Left renal pelvis (tissue), 4 donors: ENCODE measurements around the gene GNA12. TPM values are rescaled to one million over a fixed set of nuclear protein-coding genes. Genes with fewer than 3 reads are reported as not detected.

Experiments
- DNase-seq, 4 donors: peaks; one replicate each; pipeline ENCODE4 v3.0.0-alpha.2; 2013; ENCODE audit warnings: low read depth in 4 of 4, low spot score in 3 of 4
- polyA plus RNA-seq, 4 donors: library from polyadenylated mRNA; unstranded; fragments of 120-200 nt; gene quantifications; one replicate each; pipeline ENCODE4 v1.2.1, GENCODE V29; 2013; ENCODE audit not compliant: insufficient read length in 4 of 4

GNA12 gene
- polyA plus RNA-seq, 4 donors = 38.6 to 55.9 (median 41.4) TPM

DNA sequence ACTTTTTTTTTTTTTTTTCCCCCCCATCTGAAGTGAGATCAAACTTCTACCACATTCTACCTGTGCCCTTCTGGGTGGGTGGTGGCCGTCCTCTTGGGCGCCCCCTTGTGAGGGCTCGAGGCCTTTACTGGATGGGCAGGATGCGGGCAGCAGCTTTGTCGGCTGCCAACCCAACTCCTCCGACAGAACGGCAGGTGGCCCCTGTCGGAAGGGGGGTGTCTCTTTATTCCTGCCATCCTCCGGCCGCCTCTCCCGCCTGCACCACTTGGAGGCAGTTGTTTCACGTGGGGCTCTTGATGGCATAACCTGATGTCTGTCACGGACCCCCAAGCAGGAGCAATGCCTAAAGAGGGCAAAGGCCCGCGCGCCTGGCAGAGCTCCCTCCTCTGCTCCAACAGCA, 125.1 kb downstream of the GNA12 start:
- no peak for DNase-seq

DNA sequence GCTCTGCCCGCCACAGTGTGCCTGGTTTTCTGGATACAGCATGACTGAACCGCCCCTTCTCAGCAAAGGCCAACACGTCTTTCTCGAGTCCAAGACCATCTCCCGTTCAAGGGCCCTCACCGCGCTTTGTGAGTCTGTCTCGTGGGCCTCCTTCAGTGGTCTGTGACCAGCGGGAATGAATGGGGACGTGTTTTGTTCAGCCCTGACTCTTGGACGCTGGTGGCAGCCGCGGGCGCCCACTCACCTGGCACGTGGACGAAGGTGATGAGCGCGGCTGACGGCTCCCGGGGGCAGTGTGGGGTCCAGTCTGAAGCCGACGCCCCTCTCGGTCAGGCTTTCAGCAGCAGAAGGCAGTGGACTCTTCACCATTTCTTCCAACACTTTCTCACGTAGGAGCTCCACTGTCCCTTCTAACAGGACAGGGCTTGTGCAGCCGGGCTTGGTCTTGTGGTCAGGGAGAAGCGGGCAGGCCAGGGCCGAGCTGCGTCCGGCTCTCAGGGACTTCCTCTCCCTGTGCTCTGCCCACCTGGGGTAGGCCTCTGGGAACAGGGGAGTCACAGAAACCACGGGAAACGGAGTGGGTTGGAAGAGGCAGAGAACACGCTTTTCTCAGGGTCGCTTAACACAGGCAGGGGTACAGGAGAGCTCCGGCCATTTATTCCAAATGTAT, 125.7 kb downstream of the GNA12 start:
- DNase-seq = no peak

- peak in 1 of 4 donors; percentile 53 for DNase-seq
These were observed 126.5 kb downstream of the GNA12 start for GRCh38 chr7:2717293-2718261.

GRCh38 chr7:2716906-2717292, 127.2 kb downstream of the GNA12 start:
- DNase-seq = no peak

DNA sequence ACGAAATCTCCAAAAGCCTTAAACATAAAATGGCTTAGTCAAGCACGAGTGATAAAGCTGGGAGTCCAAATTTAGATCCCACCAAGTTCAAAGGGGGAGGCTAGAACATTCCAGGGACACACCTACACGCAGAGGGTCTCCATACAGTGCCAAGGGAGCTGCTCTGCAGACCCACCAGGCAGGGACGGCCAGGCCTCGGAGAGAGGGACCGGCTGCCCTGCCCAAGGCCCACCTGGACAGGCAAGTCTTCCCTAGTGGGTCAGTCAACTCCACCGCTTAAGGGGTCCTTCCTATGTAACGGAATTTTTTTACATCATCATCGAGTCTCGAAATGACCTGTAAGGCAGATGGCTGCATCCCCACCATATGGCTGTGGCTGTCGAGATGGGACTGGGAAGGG, 127.6 kb downstream of the GNA12 start:
- DNase-seq = no peak

GRCh38 chr7:2715341-2716231, 128.5 kb downstream of the GNA12 start:
- DNase-seq = no peak

GRCh38 chr7:2714636-2715035, 129.5 kb downstream of the GNA12 start:
- DNase-seq = no peak

- DNase-seq = no peak
These were observed 130.1 kb downstream of the GNA12 start for GRCh38 chr7:2713978-2714377.

DNA sequence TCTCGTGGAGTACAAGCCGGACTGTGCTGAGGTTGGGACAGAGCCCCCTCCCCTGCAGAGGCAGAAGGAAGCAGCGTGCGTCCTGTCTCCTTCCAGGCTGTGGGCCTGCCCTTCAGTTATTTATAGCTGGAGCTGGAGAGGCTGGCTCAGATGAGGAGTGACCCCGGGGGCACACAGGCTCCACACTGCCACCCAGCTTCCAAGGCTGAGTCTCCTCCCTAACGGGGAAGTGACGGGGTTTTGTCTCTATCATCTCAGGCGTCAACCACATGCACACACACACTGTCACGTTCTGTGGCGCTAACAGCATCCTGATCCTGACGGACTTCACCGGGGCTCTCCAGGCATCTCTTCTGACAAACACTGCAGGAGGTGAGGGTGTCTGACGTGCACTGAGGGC, 130.7 kb downstream of the GNA12 start:
- DNase-seq = no peak

DNA sequence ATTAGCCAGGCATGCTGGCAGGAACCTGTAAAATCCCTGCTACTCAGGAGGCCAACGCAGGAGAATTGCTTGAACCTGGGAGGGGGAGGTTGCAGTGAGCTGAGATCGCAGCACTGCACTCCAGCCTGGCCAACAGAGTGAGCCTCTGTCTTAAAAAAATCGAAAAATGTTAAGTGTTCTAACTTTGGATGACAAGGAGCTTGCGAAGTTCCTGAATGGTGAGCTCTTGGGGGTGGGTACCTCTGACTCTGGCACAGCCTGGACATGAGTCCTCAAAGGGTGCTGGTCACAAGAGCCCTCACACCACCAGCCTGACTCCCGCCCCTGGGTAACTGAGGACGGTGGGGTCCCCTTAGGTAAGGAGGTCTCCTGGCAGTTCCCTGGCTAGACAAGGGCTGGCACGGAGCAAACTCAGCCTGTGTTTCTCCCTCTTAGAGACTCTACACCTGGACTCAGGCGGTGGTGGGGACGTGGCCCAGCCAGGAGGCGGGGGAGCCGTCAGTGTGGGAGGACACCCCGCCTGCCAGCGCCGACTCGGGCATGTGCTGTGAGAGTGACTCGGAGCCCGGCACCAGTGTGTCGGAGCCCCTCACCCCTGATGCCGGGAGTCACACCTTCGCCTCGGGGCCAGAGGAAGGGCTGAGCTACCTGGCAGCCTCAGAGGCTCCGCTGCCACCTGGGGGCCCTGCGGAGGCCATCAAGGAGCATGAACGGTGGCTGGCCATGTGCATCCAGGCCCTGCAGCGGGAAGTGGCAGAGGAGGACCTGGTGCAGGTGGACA, 132.0 kb downstream of the GNA12 start:
- DNase-seq = no peak

- DNase-seq = no peak
These were observed 133.1 kb downstream of the GNA12 start for GRCh38 chr7:2710901-2711551.

DNA sequence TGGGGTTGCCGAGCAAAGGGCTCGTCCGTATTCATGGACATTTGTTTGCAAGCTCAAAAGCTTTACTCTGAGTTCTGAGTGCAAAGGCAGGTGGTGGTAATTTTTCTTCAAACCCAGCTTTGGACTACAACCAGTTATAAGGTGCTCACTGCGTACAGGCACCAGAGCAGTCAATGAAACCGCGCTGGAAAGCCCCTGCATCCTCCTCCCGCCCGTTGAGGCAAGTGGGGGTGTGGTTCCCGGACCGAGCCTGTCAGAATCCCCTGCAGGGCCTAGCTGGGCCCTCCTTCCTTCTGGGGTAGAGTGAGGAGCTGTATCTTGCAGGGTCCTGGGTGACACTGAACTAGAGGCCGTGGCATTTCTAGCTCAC, 133.8 kb downstream of the GNA12 start:
- no peak for DNase-seq

DNA sequence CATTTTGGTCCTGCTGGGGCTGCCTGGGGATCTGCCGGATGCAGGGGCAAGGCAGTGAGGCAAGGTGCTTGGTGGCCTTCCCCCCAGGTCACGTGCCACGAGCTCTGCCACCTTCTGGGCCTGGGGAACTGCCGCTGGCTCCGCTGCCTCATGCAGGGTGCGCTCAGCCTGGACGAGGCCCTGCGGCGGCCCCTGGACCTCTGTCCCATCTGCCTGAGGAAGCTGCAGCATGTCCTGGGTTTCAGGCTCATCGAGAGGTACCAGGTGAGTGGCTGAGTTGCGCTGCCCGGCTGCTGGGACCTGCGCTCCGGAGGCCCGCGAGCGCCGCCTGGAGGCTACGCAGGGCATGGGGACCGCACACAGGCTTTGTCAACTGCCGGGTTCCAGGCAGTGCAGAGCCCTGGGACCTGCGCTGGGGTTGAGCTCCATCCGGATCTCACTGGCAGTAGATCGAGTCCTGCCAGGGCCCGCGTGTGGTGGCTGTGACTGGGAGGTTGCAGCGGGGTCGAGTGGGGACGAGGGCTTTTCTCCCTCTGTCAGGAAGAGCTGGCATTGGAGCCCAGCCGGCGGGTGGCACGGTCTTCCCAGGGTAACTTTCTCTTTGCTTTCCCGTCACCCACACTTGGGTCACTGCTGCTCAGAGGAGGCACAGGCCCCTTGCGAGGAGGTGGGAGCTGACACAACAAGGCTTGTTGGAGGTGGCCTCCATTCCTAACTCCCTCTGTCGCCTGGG, 134.4 kb downstream of the GNA12 start:
- no peak for DNase-seq

- DNase-seq = no peak
These were observed 135.4 kb downstream of the GNA12 start for GRCh38 chr7:2708547-2709310.

GRCh38 chr7:2708041-2708440, 136.1 kb downstream of the GNA12 start:
- no peak for DNase-seq

DNA sequence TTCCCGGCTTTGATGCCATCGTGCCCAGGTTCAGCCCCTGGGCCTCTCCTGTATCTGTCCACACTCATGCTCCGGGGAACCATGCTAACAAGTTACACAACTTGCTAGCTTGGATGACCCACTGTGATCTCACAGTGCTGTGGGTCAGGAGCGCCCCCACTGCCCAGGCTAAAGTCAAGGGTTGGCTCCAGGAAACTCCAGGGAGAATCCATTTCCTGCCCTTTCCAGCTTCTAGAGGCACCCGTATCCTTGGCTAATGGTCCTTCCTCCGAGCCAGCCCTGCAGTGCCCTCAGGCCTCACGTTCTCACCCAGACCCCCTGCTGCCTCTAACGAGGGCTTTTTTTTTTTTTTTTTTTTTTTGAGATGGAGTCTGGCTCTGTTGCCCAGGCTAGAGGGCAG, 136.6 kb downstream of the GNA12 start:
- DNase-seq = no peak

DNA sequence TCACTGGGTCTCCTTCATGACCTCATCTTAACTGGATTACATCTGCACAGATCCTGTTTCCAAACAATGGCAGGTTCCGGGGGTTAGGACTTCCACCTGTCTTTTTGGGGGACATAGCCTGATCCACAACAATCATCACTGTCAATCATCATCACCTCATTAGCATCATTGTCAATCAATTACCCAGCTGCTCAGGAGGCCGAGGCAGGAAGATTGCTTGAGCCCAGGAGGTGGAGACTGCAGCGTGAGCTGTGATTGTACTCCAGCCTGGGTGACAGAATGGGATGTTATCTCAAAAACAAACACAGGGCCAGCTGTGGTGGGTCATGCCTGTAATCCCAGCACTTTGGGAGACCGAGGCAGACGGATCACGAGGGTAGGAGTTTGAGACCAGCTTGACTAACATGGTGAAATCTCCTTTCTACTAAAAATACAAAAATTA, 137.4 kb downstream of the GNA12 start:
- no peak for DNase-seq

- DNase-seq = no peak
These were observed 138.6 kb downstream of the GNA12 start for GRCh38 chr7:2705371-2706096.
